GM12801 (cell line): ENCODE measurements around the gene MPZL2.

ENCODE experiments used
- CTCF ChIP-seq: IDR thresholded peaks from one replicate; pipeline ENCODE4 v1.5.1; 2011; ENCODE audit warnings: control low read depth; ENCODE audit not compliant: insufficient read length; ENCODE audit errors: extremely low read depth

MPZL2 gene

GRCh38 chr11:118217575-118217974 lies 46.5 kb downstream of the MPZL2 start:
- no peak for TF ChIP-seq CTCF

- no peak for TF ChIP-seq CTCF
Observed at GRCh38 chr11:118216621-118217481, 47.2 kb downstream of the MPZL2 start.

GRCh38 chr11:118215765-118216164 lies 48.3 kb downstream of the MPZL2 start:
- no peak for TF ChIP-seq CTCF

- no peak for TF ChIP-seq CTCF
Observed at GRCh38 chr11:118215262-118215661, 48.8 kb downstream of the MPZL2 start.

- no peak for TF ChIP-seq CTCF
Observed at GRCh38 chr11:118214210-118214914, 49.7 kb downstream of the MPZL2 start.

GRCh38 chr11:118213781-118214180 lies 50.3 kb downstream of the MPZL2 start:
- no peak for TF ChIP-seq CTCF

GRCh38 chr11:118213201-118213600 lies 50.9 kb downstream of the MPZL2 start:
- no peak for TF ChIP-seq CTCF
